GM18907 (cell line): ENCODE measurements around the gene EDARADD.

Source experiments
- ATAC-seq: cut with Tn5 transposase; IDR thresholded peaks from one replicate; pipeline ENCODE4 v1.9.1; 2021; ENCODE audit warnings: mild to moderate bottlenecking, moderate library complexity; ENCODE audit not compliant: unreplicated experiment

EDARADD gene

GRCh38 chr1:236509647-236510401 lies 115.7 kb downstream of the EDARADD start:
- no peak for ATAC-seq

- no peak for ATAC-seq
These were observed 117.8 kb downstream of the EDARADD start for GRCh38 chr1:236511735-236512418.

- ATAC-seq: no peak
These were observed 120.8 kb downstream of the EDARADD start for GRCh38 chr1:236514703-236515442.

GRCh38 chr1:236515443-236515958 lies 121.4 kb downstream of the EDARADD start:
- no peak for ATAC-seq

- no peak for ATAC-seq
These were observed 123.0 kb downstream of the EDARADD start for GRCh38 chr1:236516929-236517704.

GRCh38 chr1:236518322-236518721 lies 124.2 kb downstream of the EDARADD start:
- ATAC-seq: no peak

GRCh38 chr1:236520445-236521005 lies 126.4 kb downstream of the EDARADD start:
- no peak for ATAC-seq

- ATAC-seq: peak; percentile 4
These were observed 129.0 kb downstream of the EDARADD start for GRCh38 chr1:236522937-236523703.

- peak; percentile 67 for ATAC-seq
These were observed 129.6 kb downstream of the EDARADD start, which contains the start of gene LGALS8 for GRCh38 chr1:236523704-236524141. LGALS8 (plus strand) TSS chr1:236523982; CDS start chr1:236526071, 2,089 bp downstream.

- ATAC-seq: peak; percentile 96
These were observed 130.2 kb downstream of the EDARADD start for GRCh38 chr1:236524142-236524894.

GRCh38 chr1:236524895-236525184 lies 130.8 kb downstream of the EDARADD start:
- peak; percentile 6 for ATAC-seq

- no peak for ATAC-seq
These were observed 132.0 kb downstream of the EDARADD start for GRCh38 chr1:236526079-236526478.

GRCh38 chr1:236530286-236530685 lies 136.2 kb downstream of the EDARADD start:
- no peak for ATAC-seq

- no peak for ATAC-seq
These were observed 136.9 kb downstream of the EDARADD start for GRCh38 chr1:236530959-236531358.

- ATAC-seq: no peak
These were observed 138.8 kb downstream of the EDARADD start for GRCh38 chr1:236532850-236533249.

GRCh38 chr1:236534151-236534651 lies 140.1 kb downstream of the EDARADD start:
- ATAC-seq: no peak
